22Rv1 (cell line): Measurements from ENCODE around the gene ZNF681.

Experiments used
- CTCF ChIP-seq: fragments of 450-650 bp; IDR thresholded peaks from 2 replicates; pipeline ENCODE4 v1.5.1; 2017; ENCODE audit warnings: mild to moderate bottlenecking
- ZFX ChIP-seq: fragments of 450-650 bp; IDR thresholded peaks from 2 replicates; pipeline ENCODE4 v1.6.1; 2017; ENCODE audit warnings: antibody characterized with exemption, borderline replicate concordance

GRCh38 chr19:23778566-23778965, 19.9 kb upstream of the ZNF681 start:
- TF ChIP-seq CTCF, result no peak
- no peak for TF ChIP-seq ZFX
